ENCODE measurements around the gene CDCA8. TPM values are rescaled to one million over a fixed set of nuclear protein-coding genes. Genes with fewer than 3 reads are reported as not detected.

Gene CDCA8
- total and polyA plus RNA-seq, 2 of the 8 experiments (the other 6 are each of a cell fraction or from before 2014, with no cell fraction given) = 43.9 to 46.2 TPM

DNA sequence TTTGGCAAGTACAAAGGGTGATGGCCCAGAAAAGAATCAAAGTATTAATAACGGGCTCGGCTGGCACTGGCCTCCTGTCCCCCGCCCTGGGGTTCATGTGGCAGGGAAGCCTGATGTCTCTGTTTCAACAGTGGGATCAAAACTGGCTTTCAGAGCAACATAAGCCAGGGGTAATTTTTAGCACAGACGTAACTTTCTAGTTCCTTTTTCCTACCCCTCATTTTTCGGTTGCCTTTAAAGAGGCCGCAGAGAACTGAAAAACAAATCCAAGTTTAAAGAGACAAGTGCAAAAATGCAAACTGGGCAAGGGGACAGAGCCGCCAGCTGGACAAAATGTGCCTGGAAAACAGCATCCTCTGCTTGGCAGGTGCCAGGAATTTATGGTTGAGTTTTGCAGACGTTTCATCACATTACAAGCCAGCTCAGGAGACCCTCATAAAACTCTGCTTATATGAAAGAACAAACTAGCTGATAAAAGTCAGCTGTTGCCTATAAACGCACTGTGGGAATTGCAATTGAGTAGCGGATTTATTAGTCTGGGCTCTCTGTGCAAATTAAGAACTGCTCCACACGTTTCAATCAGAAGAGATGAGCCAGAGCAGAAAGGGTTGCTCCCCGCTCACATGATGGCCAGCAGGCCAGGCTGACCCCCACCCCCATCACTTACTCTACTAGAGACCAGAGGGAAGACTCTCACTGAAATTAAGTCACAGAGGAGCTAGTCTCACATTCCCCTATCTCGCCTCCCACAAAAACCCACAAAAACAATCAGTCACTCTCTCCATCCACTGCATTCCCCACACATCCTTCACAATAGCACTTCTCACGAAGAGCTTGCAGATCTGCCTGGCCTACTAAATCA, 15.8 kb upstream of the CDCA8 start:
- DNase-seq (ENCODE audit: low read depth in 1 of 2, low spot score in 2 of 2) (no peak), FAIRE-seq (no peak)
- H3K79me2 ChIP-seq (ENCODE audit: control insufficient read depth in 1 of 2, insufficient read depth in 2 of 2, low read length in 2 of 2) = no peaks in the 10 kb centered on the region
- no peak overlapping the region for H3K27ac ChIP-seq (ENCODE audit: low read depth, low read length)
- H2BK12ac ChIP-seq (ENCODE audit: low read depth, low read length) = no peak overlapping the region
- 0 out of 4 replicates have a peak overlapping the region, but pooled peaks of 1 of the 2 experiments have one; percentile 7 for H3K4me2 ChIP-seq (ENCODE audit: insufficient read depth in 1 of 2, low read depth in 2 of 2, low read length in 2 of 2)
- peaks cover 0 to 4% (median 2%) of the 10 kb centered on the region in 4 experiments; a peak in 2 of 8 replicates for H3K36me3 ChIP-seq (ENCODE audit: control insufficient read depth in 2 of 4, insufficient read depth in 4 of 4, low read length in 3 of 4)
- ChIA-PET CTCF (ENCODE audit: partially characterized antibody) (interaction anchor here (0.7 to 20.8 kb wide), 6 partner anchors 10 to 114 kb away, joined by 3 to 400 read pairs (median 4); no protein-coding TSS in a partner anchor), POLR2A (ENCODE audit: partially characterized antibody) (interaction anchor here (1.1 to 1.3 kb wide), 2 partner anchors 9 to 12 kb away, joined by 3 to 4 read pairs; no protein-coding TSS in a partner anchor)
- no peaks in the 10 kb centered on the region for H3K79me1 ChIP-seq (ENCODE audit: low read depth, low read length)
- no peak overlapping the region for H3K9ac ChIP-seq (replicated peaks in 1 of 4; ENCODE audit: extremely low read depth in 1 of 4, low read depth in 3 of 4, low read length in 3 of 4)
- H4K8ac ChIP-seq (ENCODE audit: extremely low read depth, insufficient read depth, low read length) = no peak overlapping the region
- no peak overlapping the region for H3K23ac ChIP-seq (ENCODE audit: insufficient read length)
- H2AK5ac ChIP-seq (ENCODE audit: low read depth, low read length) = no peak overlapping the region
- no peak overlapping the region for H2BK5ac ChIP-seq (ENCODE audit: low read depth, low read length)
- H3K4ac ChIP-seq (replicated peaks; ENCODE audit: insufficient read length, low read depth, low read length) = no peak overlapping the region
- H3K56ac ChIP-seq (replicated peaks; ENCODE audit: insufficient read length, low read depth, low read length) = no peak overlapping the region
- no peaks in the 10 kb centered on the region for H3K23me2 ChIP-seq (ENCODE audit: low read depth, low read length)
- no peak overlapping the region; the same call in 1 of the 2 replicates for H2AFZ ChIP-seq (ENCODE audit: low read length)
- H3K18ac ChIP-seq (ENCODE audit: extremely low read depth, low read length) = no peak overlapping the region
- H3K27me3 ChIP-seq (replicated peaks in 1 of 4; ENCODE audit: control insufficient read depth in 3 of 4, extremely low read depth in 1 of 4, insufficient read depth in 3 of 4, low read length in 3 of 4) = no peaks in the 10 kb centered on the region
- H4K91ac ChIP-seq (replicated peaks; ENCODE audit: insufficient read length, low read length) = no peak overlapping the region
- H4K20me1 ChIP-seq (replicated peaks in 1 of 2; ENCODE audit: control insufficient read depth in 1 of 2, insufficient read depth in 2 of 2, low read length in 2 of 2) = no peaks in the 10 kb centered on the region
- H3K4me1 ChIP-seq (replicated peaks in 1 of 4; ENCODE audit: control insufficient read depth in 3 of 4, insufficient read depth in 4 of 4, low read length in 3 of 4) = peaks cover 0 to 5% (median 2%) of the 10 kb centered on the region in 4 experiments; a peak in 4 of 7 replicates
- no peak overlapping the region for H2BK20ac ChIP-seq (ENCODE audit: low read length)
- H4K5ac ChIP-seq (ENCODE audit: insufficient read length, low read depth, low read length) = no peak overlapping the region
- no peak overlapping the region for H3K14ac ChIP-seq (ENCODE audit: insufficient read length)
- no peak overlapping the region for H3K4me3 ChIP-seq (ENCODE audit: extremely low read depth in 1 of 4, insufficient read depth in 2 of 4, low read depth in 3 of 4, low read length in 4 of 4)
- no peak overlapping the region for H2BK120ac ChIP-seq (replicated peaks; ENCODE audit: low read depth, low read length)
- H3K9me3 ChIP-seq (ENCODE audit: insufficient read depth in 2 of 2, low read depth in 1 of 2, low read length in 1 of 2) = no peaks in the 10 kb centered on the region
- WGBS, 2 experiments (ENCODE audit: extremely low coverage in 1 of 2, insufficient coverage in 1 of 2, insufficient read length in 1 of 2, insufficient replicate concordance in 2 of 2, low coverage in 1 of 2, low lambda C conversion rate in 2 of 2, missing lambda C conversion rate in 1 of 2) = 79% methylated on average over 14 of the region's 14 CpGs; no CpG with 5 or more reads in 1 of the 2 experiments
- TF ChIP-seq, protein P1, sequence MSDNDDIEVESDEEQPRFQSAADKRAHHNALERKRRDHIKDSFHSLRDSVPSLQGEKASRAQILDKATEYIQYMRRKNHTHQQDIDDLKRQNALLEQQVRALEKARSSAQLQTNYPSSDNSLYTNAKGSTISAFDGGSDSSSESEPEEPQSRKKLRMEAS (IDR thresholded peaks at IDR 0.05) = no peak
- H2BK15ac ChIP-seq (ENCODE audit: low read length) = no peak overlapping the region

Measured in H1 (cell line).